Activated gamma-delta T cell treated with anti-CD3 and anti-CD28 coated beads, Interleukin-2, amount 50 U/mL, for 16 hours (primary cell): ENCODE results near the gene HIF3A.
"Not testable (repeated sequence)": the region's sequence is repeated elsewhere in the genome, so short reads cannot be mapped to it uniquely, and the experiment has no call there.

Experiments
- DNase-seq: peaks from one replicate; pipeline ENCODE4 v3.0.0-alpha.2; 2020; ENCODE audit warnings: low read depth

Gene HIF3A

DNA sequence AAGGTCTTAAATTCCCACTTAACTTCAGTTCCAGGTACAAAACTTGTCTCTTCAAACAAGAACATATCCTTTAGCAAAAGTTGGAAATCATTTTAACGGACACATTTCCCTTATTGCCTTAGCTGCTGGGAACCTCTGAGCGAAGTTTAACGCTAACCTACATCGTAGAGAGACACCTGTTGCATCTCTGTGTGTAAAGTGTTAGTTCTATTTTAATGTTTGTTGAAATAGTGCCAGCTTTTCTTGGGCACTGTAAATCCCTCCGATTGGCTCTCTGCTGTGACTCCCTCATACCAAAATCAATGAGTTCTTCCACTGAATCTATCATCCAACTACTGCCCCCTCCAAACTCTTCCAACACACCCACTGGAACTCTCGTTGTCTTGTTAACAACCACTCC lies 2.3 kb upstream of the HIF3A start:
- no peak for DNase-seq

DNA sequence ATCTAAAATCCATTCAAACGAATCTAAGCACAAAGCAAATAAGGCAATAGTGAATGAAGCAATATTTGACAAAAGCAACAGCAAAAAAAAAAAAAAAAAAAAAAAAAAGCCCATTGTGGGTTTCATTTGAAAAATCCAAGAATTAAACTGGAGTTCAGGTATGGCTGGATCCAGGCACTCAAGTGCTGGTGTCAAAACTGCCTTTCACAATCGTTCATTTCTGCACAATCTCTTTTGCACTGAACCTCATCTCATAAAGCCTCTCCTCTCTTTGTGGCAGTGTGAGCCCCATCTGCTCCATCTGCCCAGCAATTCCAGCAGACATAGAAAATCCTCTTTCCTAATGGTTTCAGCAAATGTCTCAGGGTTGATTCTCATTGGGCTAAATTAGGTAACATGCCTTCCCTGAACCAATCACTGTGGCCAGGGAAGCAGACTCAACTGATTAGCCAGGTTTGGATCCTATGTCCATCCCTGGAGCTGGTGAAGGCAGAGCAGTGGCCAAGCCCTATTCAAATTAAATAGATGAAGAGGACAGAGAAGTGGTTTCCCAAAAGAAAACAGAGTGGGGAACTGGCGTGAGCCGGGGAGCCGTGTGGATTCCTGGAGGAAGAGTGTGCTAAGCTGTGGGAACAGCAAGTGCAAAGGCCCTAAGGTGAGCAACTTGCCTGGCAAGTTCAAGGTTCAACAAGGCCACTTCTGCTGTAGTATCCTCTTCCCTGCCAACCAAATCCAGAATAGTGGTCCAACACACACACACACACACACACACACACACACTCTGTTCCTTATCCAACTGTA lies 1.2 kb upstream of the HIF3A start:
- no peak for DNase-seq

DNA sequence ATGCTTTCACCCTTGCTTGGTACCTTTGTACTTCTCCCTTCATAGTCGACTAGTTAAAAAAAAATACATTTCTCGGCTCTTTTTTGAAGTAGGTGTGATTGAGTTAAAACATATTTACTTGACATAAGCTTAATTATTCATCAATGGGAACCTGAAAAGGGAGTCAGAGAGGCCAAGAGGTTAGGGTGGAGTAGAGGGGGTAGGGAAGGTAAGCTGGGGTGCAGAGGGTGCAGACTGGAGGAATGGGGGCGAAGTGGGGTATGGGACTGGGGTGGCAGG lies 701 bp upstream of the HIF3A start:
- DNase-seq, result no peak

DNA sequence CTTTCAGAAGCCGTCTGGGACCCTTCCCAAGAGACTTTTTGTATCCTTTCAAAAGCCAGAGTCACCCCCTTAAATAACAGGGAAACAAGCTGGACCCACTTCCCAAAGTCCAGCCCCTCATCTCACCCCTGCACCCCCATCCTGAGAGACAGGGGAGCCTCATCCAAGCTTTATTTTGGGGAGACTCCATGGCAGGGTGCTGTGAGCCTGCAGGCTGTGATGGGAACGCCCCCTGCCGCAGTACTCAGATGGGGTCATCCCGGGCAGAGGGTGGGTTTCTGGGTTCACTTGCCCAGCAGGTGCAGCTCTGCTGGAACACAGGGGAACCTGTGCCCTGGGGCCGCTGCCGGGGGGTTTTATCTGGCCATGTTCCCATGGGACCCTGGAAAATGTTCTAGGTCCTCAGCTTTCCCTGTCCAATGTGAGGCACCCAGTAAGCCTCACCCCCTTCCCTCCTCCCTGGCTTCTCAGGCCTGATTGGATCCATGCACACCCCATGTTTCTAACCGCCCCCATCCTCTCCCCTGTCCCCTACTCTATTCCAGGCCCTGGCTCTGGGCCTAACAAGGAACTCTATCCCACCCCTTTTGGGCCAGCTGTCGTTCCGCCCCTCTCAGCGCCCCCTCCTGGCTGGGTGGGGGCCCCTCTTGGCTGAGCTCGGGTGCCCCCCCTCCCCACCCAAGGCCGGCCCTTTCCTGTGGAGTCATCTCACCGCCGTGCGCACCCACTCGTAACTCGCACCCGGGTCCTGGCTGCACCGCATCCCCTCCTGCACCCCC lies 1.0 kb downstream of the HIF3A start:
- no peak for DNase-seq

DNA sequence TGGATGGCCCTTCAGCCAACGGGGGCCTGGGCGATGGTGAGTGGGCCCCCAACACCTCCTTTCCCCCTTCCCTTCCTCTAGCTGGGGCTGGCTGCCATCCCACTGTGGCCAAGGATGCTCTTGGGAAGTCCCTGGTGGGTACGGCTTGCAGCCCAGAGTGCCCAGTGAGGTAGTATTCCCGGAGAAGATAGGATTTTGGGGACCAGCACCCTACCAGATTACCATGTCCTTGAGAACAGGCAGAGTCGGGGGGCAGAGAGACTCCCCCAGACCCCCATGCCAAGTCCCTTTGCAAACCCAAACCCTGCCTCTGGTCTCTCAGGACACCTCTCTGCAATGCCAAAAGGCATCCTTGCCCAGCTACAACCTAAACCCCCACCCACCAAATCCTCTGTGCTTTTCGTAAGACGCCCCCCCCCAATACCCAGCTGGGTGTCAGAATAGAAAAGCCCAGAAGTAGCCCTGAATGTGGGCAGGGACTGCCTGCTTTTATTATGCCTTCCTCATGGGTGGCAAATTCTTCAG lies 1.7 kb downstream of the HIF3A start:
- no peak for DNase-seq

DNA sequence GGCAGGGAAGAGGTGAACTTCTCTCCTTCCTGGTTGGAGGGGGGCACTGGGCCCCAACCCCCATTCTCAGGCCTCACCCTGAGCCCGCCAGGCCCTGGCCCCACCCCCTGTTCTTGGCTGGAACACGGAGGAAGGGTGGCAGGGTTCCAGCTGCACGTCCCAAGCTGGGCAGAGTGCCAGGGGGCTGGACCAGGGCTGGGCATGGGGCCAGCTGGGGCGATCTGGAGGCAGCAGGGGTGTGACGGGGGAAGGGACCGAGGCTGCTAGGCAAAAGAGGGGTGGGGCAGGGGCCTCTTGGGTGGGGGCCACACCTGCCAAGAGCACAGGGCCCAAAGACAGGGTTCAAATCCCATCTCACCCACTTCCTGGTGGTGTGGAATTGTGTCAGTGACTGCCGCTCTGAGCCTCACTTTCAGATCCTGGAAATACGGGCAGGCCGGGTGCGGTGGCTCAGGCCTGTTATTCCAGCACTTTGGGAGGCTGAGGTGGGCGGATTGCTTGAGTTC lies 2.2 kb downstream of the HIF3A start:
- DNase-seq, result no peak

DNA sequence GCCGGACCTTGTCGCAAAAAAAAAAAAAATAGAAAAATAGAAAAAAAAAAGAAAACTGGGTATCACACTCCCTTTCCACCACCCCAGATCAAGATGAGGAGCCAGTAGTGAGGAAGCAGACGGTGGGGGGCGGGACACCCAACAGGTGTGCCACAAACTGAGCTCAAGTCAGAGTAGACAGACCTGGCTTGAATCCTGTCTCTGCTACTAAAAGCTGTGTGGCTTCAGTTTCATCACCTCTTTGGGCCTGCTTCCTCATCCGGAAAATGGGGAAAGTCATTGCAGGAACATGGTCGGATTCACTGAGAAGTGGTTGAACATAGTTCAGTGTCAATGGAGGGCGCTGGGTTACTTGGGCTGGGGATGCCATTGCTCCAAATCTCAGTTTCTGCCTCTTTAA lies 2.9 kb downstream of the HIF3A start:
- no peak for DNase-seq

DNA sequence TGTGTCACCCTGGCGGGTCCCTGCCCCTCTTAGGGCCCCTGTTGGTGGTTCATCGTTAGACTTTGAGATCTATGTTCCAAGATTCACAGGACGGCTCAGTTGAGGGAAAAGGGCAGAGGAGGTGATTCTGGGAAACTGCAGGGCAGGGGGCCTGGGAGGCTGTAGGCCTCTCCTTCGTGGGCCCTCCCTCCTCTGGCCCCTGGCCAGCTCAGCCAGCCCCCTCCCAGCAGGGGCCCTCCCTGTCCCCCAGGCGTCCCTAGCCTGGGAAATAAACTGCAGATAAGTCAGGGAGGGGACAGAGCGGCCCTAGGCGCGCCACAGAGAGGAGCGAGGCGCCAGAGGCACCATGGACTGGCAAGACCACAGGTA lies 6.5 kb downstream of the HIF3A start:
- no peak for DNase-seq

DNA sequence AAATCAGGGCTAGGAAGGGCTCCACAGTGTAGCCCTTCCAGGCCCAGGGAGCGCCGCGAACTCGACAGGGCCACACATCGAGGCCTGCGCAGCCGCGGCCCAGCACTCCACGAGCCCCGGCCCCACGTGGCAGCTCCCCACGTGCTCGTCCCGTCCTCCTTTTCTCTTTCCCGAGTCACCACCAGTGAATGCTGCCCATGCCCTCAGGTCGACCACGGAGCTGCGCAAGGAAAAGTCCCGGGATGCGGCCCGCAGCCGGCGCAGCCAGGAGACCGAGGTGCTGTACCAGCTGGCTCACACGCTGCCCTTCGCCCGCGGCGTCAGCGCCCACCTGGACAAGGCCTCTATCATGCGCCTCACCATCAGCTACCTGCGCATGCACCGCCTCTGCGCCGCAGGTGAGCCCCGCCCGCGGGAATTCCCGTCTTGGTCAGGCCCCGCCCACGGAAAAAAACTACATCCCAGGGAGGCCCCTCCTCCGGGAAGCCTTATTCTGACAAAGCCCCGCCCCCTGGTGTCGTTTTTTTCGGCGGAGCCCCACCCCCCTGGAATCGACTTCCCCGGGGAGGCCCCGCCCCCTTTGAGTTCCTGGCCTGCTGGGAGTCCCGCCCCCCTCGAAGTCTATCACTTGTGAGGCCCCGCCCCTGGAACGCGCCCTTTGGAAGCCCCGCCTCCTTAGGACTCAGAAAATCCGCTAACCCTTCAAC lies 7.0 kb downstream of the HIF3A start:
- DNase-seq, result no peak

DNA sequence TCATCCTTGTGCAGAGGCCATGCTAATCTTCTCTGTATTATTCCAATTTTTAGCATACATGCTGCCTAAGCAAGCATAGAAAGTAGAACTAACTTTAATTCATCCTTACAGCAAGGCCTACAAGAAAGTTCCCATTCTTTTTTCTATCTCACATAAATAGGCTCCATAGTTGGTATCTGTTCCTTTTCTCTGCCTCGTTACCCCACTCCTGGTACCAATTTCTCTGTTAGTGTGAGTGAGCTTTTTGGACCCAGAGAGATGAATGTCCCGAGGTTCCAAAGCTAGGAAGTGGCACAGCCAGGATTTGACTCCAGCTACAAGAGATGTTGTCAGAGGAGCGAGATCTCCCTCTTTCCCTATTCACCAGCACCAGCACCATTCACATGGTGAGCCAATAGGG lies 9.7 kb downstream of the HIF3A start:
- DNase-seq, result no peak

DNA sequence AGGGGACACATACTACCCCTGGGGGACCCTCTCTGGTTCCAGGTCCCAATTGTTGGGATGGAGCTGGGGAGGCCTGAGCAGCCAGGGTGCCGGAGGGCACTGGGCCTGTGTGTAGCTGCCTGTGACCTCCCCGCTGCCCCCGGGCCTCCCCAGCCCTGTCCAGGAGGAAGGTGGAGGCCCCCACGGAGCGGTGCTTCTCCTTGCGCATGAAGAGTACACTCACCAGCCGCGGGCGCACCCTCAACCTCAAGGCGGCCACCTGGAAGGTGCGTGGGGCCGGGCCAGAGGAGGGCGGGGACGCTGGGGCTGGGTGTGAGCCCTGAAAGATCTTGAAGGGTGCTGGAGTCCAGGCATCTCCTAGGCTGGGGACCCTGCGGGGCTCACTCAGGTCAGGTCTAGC lies 11.7 kb downstream of the HIF3A start:
- DNase-seq, result no peak

DNA sequence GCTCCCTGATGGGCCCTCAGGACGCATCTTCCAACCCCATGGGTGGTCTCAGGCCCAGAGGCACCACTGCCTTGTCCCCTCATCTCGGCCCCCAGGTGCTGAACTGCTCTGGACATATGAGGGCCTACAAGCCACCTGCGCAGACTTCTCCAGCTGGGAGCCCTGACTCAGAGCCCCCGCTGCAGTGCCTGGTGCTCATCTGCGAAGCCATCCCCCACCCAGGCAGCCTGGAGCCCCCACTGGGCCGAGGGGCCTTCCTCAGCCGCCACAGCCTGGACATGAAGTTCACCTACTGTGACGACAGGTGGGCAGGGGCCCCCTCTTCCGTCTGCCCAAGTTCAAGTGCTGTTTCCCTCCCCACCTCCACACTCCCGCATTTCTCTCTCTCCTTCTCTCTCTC lies 12.2 kb downstream of the HIF3A start:
- DNase-seq, result no peak

DNA sequence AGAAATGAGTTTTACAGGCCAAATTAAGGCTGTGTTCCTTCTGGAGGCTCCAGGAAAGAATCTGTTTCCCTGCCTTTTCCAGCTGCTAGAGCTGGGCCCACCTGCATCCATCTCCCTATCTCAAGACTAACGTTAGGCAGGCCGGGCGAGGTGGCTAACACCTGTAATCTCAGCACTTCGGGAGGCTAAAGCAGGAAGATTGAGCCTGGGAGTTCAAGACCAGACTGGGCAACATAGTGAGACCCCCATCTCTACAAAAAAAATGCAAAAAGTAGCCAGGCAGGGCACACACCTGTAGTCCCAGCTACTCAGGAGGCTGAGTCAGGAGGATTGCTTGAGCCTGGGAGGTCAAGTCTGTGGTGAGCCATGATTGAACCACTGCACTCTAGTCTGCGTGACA lies 14.6 kb downstream of the HIF3A start:
- no peak for DNase-seq

DNA sequence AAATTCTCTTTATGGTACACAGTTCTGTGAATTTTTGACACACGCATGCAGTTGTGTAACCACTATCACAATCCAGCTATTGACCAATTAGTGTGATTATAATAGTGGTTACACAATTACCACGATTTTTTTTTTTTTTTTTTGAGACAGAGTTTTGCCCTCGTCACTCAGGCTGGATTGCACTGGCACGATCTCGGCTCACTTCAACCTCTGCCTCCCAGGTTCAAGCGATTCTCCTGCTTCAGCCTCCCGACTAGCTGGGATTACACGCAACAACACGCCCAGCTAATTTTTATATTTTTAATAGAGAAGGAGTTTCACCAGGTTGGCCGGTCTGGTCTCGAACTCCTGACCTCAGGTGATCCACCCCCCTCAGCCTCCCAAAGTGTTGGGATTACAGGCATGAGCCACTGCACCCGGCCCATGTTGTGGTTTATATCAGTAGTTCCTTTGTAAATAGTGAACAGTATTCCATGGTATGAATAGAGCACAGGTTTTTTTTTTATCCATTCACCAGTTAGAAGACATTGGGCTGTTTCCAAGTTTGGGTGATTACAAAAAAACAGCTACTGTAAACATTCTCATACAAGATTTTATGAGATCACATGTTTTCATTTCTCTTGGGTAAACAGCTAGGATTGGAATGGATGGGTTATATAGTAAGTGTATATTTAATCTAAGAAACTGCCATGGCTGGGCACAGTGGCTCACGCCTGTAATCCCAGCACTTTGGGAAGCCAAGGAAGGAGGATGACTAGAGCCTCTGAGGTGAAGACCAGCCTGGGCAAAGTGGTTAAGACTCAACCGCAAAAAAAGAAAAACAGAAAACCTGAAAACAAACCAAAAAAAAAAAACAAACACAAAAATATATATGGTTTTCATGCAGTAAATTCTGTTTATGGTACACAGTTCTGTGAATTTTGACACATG lies 17.0 kb downstream of the HIF3A start:
- DNase-seq, result not testable (repeated sequence)

DNA sequence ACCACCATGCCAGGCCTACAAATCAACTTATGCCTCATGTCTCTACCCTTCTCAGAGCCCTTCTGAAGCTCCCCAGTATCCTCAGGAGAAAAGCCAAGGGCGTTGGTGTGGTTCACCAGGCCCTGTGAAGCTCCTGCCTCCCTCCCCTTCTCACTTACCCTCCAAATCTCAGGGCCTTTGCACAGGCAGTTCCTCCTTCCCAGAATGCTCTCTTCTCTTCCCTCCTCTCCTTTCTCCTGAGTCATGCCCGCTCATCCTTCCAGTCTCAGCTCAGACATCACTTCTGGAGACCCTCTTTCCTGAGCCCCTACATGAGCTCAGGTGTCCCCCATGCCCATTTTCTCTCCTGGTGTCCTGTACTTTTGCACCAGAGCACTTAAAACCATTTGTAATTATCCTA lies 20.5 kb downstream of the HIF3A start:
- no peak for DNase-seq

DNA sequence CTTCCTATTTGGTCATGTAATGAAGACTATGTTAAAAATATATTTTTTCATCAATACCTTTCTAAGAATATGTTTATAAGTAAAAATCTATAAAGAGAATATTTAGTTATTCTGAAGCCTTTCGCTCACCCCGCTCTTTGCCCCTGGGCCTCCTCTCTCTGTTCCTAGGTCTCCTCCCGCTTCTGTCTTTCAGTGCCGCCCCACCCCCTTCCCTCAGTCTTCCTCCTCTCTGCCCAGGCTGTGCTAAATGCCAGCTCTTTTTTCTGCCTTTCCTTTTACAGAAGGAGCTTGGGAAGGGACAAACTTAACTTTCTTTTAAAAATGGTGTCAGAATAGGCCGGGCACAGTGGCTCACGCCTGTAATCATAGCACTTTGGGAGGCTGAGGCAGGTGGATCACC lies 22.8 kb downstream of the HIF3A start:
- no peak for DNase-seq

DNA sequence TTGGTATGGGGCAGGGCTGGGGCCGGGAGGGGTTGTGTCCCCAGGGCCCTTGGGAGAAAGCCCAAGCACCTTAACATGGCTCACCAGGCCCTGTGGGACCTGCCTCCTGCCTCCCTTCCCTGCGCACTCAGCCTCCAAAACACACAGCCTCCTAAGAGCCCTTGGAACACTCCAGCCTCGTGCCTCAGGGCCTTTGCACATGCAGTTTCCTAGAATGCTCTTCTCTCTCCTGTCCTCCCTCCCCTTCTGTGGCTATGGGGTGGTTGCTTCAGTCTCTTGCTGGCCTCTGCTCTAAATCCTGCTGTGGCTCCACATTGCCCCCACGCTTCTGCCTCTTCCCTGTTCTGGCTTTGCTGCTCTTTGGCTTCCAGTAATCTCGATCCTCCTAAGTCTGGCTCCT lies 23.7 kb downstream of the HIF3A start:
- DNase-seq, result no peak

DNA sequence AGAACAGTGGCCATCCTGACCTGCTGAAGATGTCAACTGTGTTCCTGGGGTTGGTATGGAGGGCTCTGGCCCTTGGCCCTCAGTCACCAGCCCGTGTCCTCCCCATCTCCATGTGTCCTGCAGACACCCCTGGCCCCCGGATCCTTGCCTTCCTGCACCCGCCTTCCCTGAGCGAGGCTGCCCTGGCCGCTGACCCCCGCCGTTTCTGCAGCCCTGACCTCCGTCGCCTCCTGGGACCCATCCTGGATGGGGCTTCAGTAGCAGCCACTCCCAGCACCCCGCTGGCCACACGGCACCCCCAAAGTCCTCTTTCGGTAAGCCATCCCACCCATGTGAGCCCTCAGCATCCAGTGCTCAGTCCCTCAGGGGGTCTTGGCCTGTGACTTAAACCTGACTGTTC lies 24.8 kb downstream of the HIF3A start:
- DNase-seq, result no peak

DNA sequence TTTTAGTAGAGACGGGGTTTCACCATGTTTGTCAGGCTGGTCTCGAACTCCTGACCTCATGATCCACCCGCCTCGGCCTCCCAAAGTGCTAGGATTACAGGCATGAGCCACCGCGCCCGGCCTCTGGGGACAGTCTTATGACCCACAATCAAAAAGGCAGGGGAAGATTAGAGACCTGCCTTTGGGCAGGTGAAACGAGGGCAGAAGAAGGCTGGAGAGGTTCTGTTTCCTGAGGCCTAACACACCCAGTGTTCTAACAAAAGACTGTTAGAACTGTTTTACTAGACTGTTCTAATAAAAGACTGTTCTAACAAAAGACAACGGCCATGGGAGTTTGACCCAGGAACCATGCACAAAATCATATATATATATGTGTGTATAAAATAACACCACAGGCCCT lies 26.4 kb downstream of the HIF3A start:
- DNase-seq, result not testable (repeated sequence)

DNA sequence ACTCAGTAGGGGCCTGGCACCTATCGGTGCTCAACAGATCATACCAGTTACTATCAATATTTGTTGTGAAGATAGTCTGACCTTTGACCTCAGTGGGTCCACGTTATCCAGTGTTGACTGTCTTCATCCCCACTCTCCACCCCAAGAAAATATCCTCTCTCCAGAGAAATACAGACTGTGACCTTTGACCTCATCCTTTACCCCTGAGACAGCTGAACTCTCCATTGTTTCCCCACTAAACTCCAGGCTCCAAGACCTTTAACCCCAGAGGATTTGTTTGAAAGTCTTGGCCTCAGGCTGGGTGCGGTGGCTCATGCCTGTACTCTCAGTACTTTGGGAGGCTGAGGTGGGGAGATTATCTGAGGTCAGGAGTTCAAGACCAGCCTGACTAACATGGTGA lies 27.4 kb downstream of the HIF3A start:
- no peak for DNase-seq

DNA sequence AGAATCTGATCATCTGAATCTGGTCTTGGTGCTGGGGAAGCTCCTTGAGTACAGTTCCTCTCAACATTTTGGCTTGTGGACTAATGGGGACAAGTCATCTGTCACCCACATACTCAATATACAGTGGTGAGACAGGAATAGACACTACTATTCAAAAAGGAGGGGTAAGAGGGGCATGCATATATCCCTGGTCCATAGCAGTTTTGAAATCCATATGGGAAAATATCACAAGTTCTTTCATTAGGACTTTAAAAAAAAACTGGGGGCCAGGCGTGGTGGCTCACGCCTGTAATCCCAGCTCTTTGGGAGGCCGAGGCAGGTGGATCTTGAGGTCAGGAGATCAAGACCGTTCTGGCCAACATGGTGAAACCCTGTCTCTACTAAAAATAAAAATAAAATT lies 29.8 kb downstream of the HIF3A start:
- DNase-seq, result no peak

DNA sequence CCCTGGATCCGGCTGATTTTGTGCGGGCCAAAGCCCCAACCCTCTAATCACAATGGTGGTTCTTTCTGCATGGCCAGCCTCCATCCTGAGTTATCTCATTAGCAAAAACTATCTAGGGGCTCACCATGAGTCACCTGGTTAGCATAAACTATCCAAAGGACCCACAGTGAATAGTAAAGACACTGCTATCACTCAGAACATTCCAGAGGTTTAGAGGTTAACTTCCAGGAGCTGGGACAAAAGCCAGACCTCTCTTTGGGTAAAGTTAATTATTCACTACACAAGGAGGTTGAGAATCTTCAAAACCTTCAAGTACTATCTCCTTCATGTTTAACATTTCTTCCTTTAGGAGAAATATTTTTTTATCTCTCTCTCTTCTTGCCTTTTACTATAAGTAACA lies 31.2 kb downstream of the HIF3A start:
- DNase-seq, result no peak
